ENCODE measurements around the gene SCUBE1.

- TF ChIP-seq CTCF (conservative IDR thresholded peaks at IDR 0.05; ENCODE audit: low read length) = no peak
- TF ChIP-seq EZH2phosphoT487 (IDR thresholded peaks at IDR 0.05; ENCODE audit: borderline replicate concordance) = no peak
Measured at GRCh38 chr22:43296276-43296902, 46.8 kb downstream of the SCUBE1 start.

Data from Loucy (cell line).